ENCODE measurements around the gene URI1. TPM values are rescaled to one million over a fixed set of nuclear protein-coding genes. Genes with fewer than 3 reads are reported as not detected.

URI1 gene
- polyA plus RNA-seq, 1 of the 3 experiments (the other 2 are of a cell fraction), result 32.4 TPM

DNA sequence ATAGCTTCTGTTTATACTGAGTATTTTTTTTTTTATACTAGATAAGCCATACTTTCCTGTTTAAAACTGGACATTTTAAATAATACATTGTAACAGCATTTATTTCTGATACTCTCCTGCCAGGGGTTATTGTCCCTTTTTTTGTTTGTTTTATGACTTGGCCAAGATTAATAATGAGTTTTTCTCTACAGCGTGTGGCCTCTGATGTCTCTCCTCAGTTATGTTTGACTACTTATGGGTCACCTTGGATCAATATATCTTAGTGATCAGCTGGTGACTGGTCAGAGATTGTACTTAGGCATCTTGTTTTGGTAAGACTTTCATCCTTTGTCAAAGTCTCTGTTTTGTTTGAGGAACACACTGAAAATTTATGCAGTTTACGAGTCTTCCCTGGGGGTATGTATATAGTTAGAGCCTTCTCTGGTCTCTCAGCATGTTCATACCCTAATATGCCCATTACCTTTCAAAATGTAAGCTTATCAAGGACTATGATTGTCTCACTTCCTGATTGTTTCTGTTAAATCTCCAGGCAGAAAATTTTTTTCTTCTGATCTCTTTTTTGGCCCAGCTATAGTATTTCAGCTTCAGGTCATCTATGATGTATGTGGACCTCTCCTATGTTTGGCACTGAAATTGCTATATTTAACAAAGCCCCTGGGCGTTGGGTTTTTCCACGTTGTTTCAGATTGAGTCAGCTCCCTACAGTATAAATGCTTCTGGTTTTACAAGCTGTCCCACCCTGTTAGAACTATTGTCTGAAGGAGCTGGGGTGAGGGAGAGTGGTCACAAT lies 87.9 kb downstream of the URI1 start:
- H4K20me1 ChIP-seq (ENCODE audit: insufficient read depth), result no peaks in the 10 kb centered on the region
- POLR2A ChIA-PET, result no interaction called here
- WGBS (ENCODE audit: low lambda C conversion rate), result 90% methylated on average over 4 of the region's 4 CpGs
- no peak overlapping the region for H3K27ac ChIP-seq (ENCODE audit: low read depth in 2 of 2, low read length in 1 of 2)
- CTCF ChIA-PET, result interaction anchor here (1.0 kb wide), 1 partner anchor 37 kb away, joined by 4 read pairs; no protein-coding TSS in a partner anchor
- no peak overlapping the region for H3K4me3 ChIP-seq (ENCODE audit: low read depth in 2 of 2, low read length in 1 of 2)
- H2AFZ ChIP-seq (ENCODE audit: low read depth), result no peak overlapping the region
- TF ChIP-seq POLR2AphosphoS5 (IDR thresholded peaks at IDR 0.05; ENCODE audit: low read depth, low read length) (no peak), CHD2 (IDR thresholded peaks at IDR 0.05; ENCODE audit: low read length, partially characterized antibody) (no peak)
- no peak overlapping the region for H3K9ac ChIP-seq
- H3K4me1 ChIP-seq (ENCODE audit: control insufficient read depth in 1 of 2, insufficient read depth in 2 of 2, low read depth in 1 of 2, low read length in 1 of 2), result no peaks in the 10 kb centered on the region
- no peaks in the 10 kb centered on the region for H3K27me3 ChIP-seq (ENCODE audit: insufficient read depth)
- H3K9me2 ChIP-seq, result no peaks in the 10 kb centered on the region
- no peak overlapping the region for H3K4me2 ChIP-seq
- H3K9me3 ChIP-seq, result no peaks in the 10 kb centered on the region
- H3K79me2 ChIP-seq (ENCODE audit: insufficient read depth), result 0 out of 2 replicates have a peak, but pooled peaks cover 4% of the 10 kb centered on the region
- peaks cover 21 to 75% of the 10 kb centered on the region in 2 experiments for H3K36me3 ChIP-seq (replicated peaks in 1 of 2; ENCODE audit: control insufficient read depth in 1 of 2, insufficient read depth in 2 of 2, low read length in 1 of 2)
- peaks cover 7% of the 10 kb centered on the region for H3F3A ChIP-seq (replicated peaks; ENCODE audit: insufficient read depth)
- no peak for DNase-seq

- WGBS (ENCODE audit: low lambda C conversion rate), result 97% methylated on average over 1 of the region's 1 CpG
- Histone ChIP-seq H3K9ac (no peak overlapping the region), H3K79me2 (ENCODE audit: insufficient read depth) (0 out of 2 replicates have a peak, but pooled peaks cover 4% of the 10 kb centered on the region), H4K20me1 (ENCODE audit: insufficient read depth) (no peaks in the 10 kb centered on the region), H3K36me3 (replicated peaks in 1 of 2; ENCODE audit: control insufficient read depth in 1 of 2, insufficient read depth in 2 of 2, low read length in 1 of 2) (peaks cover 44 to 63% of the 10 kb centered on the region in 2 experiments), H3K27me3 (ENCODE audit: insufficient read depth) (no peaks in the 10 kb centered on the region), H3K4me3 (ENCODE audit: low read depth in 2 of 2, low read length in 1 of 2) (no peak overlapping the region), H3F3A (replicated peaks; ENCODE audit: insufficient read depth) (no peaks in the 10 kb centered on the region), H3K27ac (ENCODE audit: low read depth in 2 of 2, low read length in 1 of 2) (no peak overlapping the region), H3K4me2 (no peak overlapping the region), H3K9me2 (no peaks in the 10 kb centered on the region), H2AFZ (ENCODE audit: low read depth) (no peak overlapping the region), H3K4me1 (ENCODE audit: control insufficient read depth in 1 of 2, insufficient read depth in 2 of 2, low read depth in 1 of 2, low read length in 1 of 2) (no peaks in the 10 kb centered on the region), H3K9me3 (no peaks in the 10 kb centered on the region)
- no peak for DNase-seq
- CTCF ChIA-PET, result interaction anchor here (1.6 kb wide), 1 partner anchor 11 kb away, joined by 8 read pairs; no protein-coding TSS in a partner anchor
- POLR2A ChIA-PET, result no interaction called here
- TF ChIP-seq RXRA (IDR thresholded peaks at IDR 0.05; ENCODE audit: borderline replicate concordance, low read depth), result no peak
- TF ChIP-seq FOXJ3 (CRISPR knock-in tag; IDR thresholded peaks at IDR 0.05), result no peak
- TF ChIP-seq NFIC (IDR thresholded peaks at IDR 0.05; ENCODE audit: borderline replicate concordance), result no peak
- TF ChIP-seq POLR2AphosphoS5 (IDR thresholded peaks at IDR 0.05; ENCODE audit: low read depth, low read length), result no peak
- no peak for TF ChIP-seq MEF2A (IDR thresholded peaks at IDR 0.05; ENCODE audit: borderline replicate concordance, low read depth)
- TF ChIP-seq SMC3 (IDR thresholded peaks at IDR 0.05; ENCODE audit: low read depth, low read length), result no peak
- TF ChIP-seq, protein P1, sequence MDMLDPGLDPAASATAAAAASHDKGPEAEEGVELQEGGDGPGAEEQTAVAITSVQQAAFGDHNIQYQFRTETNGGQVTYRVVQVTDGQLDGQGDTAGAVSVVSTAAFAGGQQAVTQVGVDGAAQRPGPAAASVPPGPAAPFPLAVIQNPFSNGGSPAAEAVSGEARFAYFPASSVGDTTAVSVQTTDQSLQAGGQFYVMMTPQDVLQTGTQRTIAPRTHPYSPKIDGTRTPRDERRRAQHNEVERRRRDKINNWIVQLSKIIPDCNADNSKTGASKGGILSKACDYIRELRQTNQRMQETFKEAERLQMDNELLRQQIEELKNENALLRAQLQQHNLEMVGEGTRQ (IDR thresholded peaks at IDR 0.05; ENCODE audit: borderline replicate concordance, low read depth, low read length), result no peak
- TF ChIP-seq FOSL2 (IDR thresholded peaks at IDR 0.05; ENCODE audit: borderline replicate concordance, low read depth), result no peak
- TF ChIP-seq SIN3A (IDR thresholded peaks at IDR 0.05; ENCODE audit: borderline replicate concordance, low read depth, low read length), result no peak
- TF ChIP-seq RCOR1 (IDR thresholded peaks at IDR 0.05; ENCODE audit: low read length), result no peak
These were observed 92.3 kb downstream of the URI1 start for GRCh38 chr19:30034321-30034720.

Measured in SK-N-SH (cell line).